HCEC 1CT (cell line): Measurements from ENCODE around the gene HTRA1.

Source experiments
- DNase-seq: peaks from one replicate; pipeline ENCODE4 v3.0.0-alpha.2; 2017

Gene HTRA1

DNA sequence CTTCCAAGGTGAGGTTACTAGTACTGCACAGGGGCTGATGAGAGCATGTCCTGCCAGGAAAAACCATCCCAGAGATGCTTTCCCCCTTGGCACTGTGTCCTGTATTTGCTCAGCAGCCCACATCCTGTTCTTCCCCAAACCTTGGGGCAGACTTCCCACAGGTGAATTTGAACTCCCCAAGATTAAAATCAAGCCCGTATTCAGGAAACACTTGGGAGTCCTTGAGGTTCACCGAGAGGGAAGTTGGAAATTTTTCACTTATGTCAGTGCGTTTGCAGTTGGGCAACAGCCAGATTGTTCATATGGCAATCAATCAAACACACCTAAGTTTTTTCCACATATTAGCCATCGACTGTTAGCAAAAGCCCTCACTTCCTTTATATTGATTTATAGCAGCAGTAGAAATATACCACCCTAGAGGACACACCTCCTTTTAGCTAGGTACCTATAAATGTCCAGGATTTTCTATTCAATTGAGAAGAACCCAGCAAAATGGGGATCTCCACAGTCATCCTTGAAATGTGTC, 99.0 kb downstream of the HTRA1 start, which contains the start of gene DMBT1:
DMBT1 (plus strand) TSS at position 476 of the 526 bp plus-strand sequence; CDS start at position 493, 17 bp downstream.
- DNase-seq, result no peak

DNA sequence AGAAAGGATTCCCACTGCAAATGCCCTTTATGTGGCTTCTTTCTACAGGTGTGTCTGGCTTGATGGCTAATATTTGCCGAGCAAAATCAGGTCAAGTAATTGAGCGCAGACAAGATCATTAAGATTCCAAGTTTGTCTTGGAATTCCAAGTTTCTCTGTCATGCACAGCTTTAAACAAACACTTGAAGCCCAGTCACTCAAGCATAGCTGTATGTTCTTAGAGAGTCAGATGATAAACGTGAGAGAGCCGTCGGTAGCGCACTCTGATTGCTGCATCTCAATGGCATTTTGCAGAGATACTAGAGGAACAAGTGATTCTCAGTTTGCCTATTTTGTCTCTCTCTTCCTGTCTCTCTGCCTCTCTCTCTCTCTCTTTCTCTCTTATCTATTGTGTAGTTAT, 99.9 kb downstream of the HTRA1 start:
- no peak for DNase-seq

DNA sequence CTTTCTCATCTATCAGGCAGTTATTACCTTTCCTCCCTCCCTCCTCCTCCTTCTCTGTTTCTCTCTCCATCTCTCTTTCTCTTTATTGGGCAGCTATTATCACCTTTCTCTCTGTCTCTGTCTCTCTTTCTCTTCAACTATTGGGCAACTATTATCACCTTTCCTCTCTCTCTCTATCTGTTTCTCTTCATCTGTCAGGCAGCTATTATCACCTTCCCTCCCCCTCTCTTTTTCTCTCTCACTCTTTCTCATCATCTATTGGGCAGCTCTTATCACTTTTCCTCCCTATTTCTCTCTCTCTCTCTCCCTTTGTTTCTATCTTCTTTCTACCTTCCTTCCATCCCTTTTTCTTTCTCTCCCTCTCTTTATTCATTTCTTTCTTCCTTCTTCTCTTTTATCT, 100.4 kb downstream of the HTRA1 start:
- no peak for DNase-seq
